Large intestine (tissue), 3 donors: ENCODE results near the gene GSAP. TPM values are rescaled to one million over a fixed set of nuclear protein-coding genes. Genes with fewer than 3 reads are reported as not detected.

Experiments
- DNase-seq, 2 donors: peaks; one replicate each; pipeline versions ENCODE4 v3.0.0 to v3.0.0-alpha.2; 2013
- H3K27ac ChIP-seq: one replicate; pipeline ENCODE4 v1.5.1; 2013; ENCODE audit warnings: low read length
- H3K27me3 ChIP-seq: 2 replicates; pipeline ENCODE4 v1.6.1; 2013; ENCODE audit warnings: low read length; ENCODE audit not compliant: control insufficient read depth, insufficient read depth
- H3K36me3 ChIP-seq: 2 replicates; pipeline ENCODE4 v1.6.1; 2013; ENCODE audit warnings: low read length; ENCODE audit not compliant: control insufficient read depth, insufficient read depth
- H3K4me1 ChIP-seq: one replicate; pipeline ENCODE4 v1.6.1; 2013; ENCODE audit warnings: low read length; ENCODE audit not compliant: control insufficient read depth, insufficient read depth
- H3K4me3 ChIP-seq: one replicate; pipeline ENCODE4 v1.5.1; 2013; ENCODE audit warnings: low read length
- H3K9me3 ChIP-seq: one replicate; pipeline ENCODE4 v1.6.1; 2013; ENCODE audit warnings: mild to moderate bottlenecking, low read depth, low read length, moderate library complexity; ENCODE audit not compliant: control insufficient read depth
- WGBS: methylation state at CpG from one replicate; pipeline ENCODE4 v1.1.5; 2013; ENCODE audit warnings: low lambda C conversion rate; ENCODE audit not compliant: insufficient coverage; 5-methylcytosine and 5-hydroxymethylcytosine counted together
- polyA plus RNA-seq: library from polyadenylated mRNA; unstranded; fragments of 120-200 nt; gene quantifications from one replicate; pipeline ENCODE4 v1.2.1, GENCODE V29; 2013

GSAP gene
- polyA plus RNA-seq, 1 donor, result 13.6 TPM

GRCh38 chr7:77367976-77368375, 48.2 kb downstream of the GSAP start:
- Histone ChIP-seq H3K9me3 (no peaks in the 10 kb centered on the region), H3K27ac (no peak overlapping the region), H3K27me3 (no peaks in the 10 kb centered on the region), H3K4me1 (no peaks in the 10 kb centered on the region), H3K36me3 (no peaks in the 10 kb centered on the region), H3K4me3 (no peak overlapping the region)
- 80% methylated on average over 1 of the region's 4 CpGs for WGBS
- no peak for DNase-seq

DNA sequence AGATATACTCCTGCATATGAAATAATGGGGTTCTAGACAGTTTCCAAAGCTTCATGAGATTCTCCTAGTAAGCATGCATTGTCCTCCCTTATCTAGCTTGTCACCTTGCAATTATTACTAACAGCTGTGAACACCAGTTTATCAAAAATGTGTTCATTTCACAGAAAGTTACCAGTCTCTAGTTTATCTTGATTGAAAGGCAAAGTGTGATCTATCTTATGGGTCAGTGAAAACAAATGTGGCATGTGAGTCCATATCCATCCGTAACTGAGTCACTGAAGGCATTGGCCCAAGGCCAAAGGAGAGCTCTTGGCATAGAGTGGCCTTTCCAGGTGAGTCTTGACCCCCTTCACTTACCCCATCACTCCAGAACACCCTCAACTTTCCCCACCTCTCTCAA, 53.2 kb downstream of the GSAP start:
- peaks cover 6% of the 10 kb centered on the region for H3K4me1 ChIP-seq
- H3K4me3 ChIP-seq, result no peak overlapping the region
- H3K9me3 ChIP-seq, result no peaks in the 10 kb centered on the region
- no peaks in the 10 kb centered on the region for H3K27me3 ChIP-seq
- WGBS, result no CpG with 5 or more reads among the region's 1 CpG
- H3K27ac ChIP-seq, result no peak overlapping the region
- no peak for DNase-seq
- H3K36me3 ChIP-seq, result no peaks in the 10 kb centered on the region

DNA sequence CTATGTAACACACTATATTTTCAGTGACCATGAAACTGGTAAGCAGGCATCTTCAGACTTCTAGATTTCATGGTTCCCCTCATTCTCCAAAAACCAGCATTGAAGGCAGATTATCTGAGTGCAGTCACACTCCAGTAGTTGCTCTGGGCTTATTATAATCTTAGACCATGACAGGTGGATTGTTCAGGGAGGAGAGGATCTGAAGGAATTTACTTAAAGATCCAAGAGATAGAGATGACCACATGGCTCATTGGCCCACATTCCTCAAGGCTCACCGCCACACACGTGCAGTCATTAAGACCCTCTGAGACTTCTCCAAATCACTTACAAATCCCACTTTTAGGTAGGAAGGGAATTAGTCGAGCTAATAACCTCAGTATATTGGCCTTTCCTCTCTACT, 55.2 kb downstream of the GSAP start:
- Histone ChIP-seq H3K4me3 (no peak overlapping the region), H3K27me3 (no peaks in the 10 kb centered on the region), H3K9me3 (no peaks in the 10 kb centered on the region), H3K36me3 (no peaks in the 10 kb centered on the region), H3K4me1 (peaks cover 6% of the 10 kb centered on the region), H3K27ac (no peak overlapping the region)
- DNase-seq, result no peak
- WGBS, result no CpG with 5 or more reads among the region's 3 CpGs

GRCh38 chr7:77360104-77360503, 56.0 kb downstream of the GSAP start:
- no peak overlapping the region for H3K4me3 ChIP-seq
- no peaks in the 10 kb centered on the region for H3K27me3 ChIP-seq
- no CpG with 5 or more reads among the region's 1 CpG for WGBS
- no peaks in the 10 kb centered on the region for H3K9me3 ChIP-seq
- peaks cover 6% of the 10 kb centered on the region for H3K4me1 ChIP-seq
- no peaks in the 10 kb centered on the region for H3K36me3 ChIP-seq
- peak; percentile 20 to 68 for DNase-seq
- no peak overlapping the region for H3K27ac ChIP-seq

GRCh38 chr7:77359599-77359998, 56.5 kb downstream of the GSAP start:
- no CpG with 5 or more reads among the region's 1 CpG for WGBS
- no peaks in the 10 kb centered on the region for H3K36me3 ChIP-seq
- H3K9me3 ChIP-seq, result no peaks in the 10 kb centered on the region
- peaks cover 6% of the 10 kb centered on the region for H3K4me1 ChIP-seq
- no peak overlapping the region for H3K4me3 ChIP-seq
- no peaks in the 10 kb centered on the region for H3K27me3 ChIP-seq
- H3K27ac ChIP-seq, result no peak overlapping the region
- no peak for DNase-seq

DNA sequence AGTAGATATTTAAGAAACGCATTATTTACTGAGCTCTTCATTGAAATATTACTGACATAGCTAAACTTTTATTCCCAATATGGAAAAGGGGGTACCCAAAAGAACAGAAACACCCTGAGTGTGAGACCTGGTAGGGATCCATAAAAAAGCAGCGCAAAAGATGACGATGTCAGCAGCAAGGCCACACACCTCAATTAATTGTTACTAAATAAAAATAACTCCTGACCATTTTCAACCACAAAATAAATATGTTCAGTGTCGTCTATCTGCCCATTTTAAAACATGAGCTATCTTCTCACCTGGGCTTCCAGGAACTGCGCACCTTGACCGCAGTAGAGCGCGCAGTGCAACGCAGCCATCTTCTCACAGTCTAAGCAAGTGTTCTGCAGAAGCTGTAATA, 61.2 kb downstream of the GSAP start:
- Histone ChIP-seq H3K4me3 (no peak overlapping the region), H3K27me3 (no peaks in the 10 kb centered on the region), H3K4me1 (peaks cover 6% of the 10 kb centered on the region), H3K9me3 (no peaks in the 10 kb centered on the region), H3K27ac (no peak overlapping the region), H3K36me3 (peaks cover 2% of the 10 kb centered on the region)
- 83% methylated on average over 3 of the region's 9 CpGs for WGBS
- no peak for DNase-seq

DNA sequence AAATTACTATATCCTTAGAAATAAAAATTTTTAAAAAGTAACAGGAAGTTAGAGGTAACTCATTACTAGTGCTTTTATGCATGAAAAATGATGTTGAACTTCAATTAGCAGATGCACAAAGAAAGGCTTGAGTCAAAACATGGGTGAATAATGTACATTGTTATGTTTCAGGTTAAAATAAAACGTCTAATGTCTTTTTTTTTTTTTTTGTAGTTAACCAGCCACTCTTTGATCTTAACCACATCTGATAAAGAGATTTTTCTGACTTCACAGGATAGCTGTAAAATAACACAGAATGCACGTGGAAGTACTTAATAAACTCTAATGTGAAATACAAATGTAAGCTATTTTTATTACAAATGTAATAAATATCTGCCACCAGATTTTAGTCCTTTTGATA, 61.7 kb downstream of the GSAP start:
- 20% methylated on average over 1 of the region's 2 CpGs for WGBS
- peaks cover 2% of the 10 kb centered on the region for H3K4me1 ChIP-seq
- no peak for DNase-seq
- no peak overlapping the region for H3K27ac ChIP-seq
- H3K27me3 ChIP-seq, result no peaks in the 10 kb centered on the region
- no peak overlapping the region for H3K4me3 ChIP-seq
- peaks cover 2% of the 10 kb centered on the region for H3K36me3 ChIP-seq
- no peaks in the 10 kb centered on the region for H3K9me3 ChIP-seq

DNA sequence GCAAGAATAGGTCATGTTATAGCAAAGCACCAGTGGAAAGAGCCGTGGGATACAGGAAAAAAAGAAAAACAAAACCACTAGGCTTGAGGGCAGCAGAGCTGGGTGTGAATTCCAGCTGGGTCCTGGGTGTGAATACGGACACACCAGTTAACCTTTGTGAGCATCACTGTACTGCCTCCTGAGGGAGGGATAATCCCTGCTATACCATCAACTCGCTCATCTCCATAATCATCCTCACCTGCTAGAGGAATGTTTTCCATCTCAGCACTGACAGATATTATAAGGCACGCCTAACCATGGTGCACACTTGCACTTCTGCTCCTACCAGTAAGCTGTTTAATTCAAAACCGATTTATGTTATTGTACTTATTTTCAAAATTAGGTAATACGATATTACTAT, 62.2 kb downstream of the GSAP start:
- WGBS, result 0% methylated on average over 1 of the region's 6 CpGs
- no peak overlapping the region for H3K27ac ChIP-seq
- no peaks in the 10 kb centered on the region for H3K9me3 ChIP-seq
- no peak overlapping the region for H3K4me3 ChIP-seq
- DNase-seq, result no peak
- H3K36me3 ChIP-seq, result peaks cover 2% of the 10 kb centered on the region
- no peaks in the 10 kb centered on the region for H3K4me1 ChIP-seq
- H3K27me3 ChIP-seq, result no peaks in the 10 kb centered on the region

DNA sequence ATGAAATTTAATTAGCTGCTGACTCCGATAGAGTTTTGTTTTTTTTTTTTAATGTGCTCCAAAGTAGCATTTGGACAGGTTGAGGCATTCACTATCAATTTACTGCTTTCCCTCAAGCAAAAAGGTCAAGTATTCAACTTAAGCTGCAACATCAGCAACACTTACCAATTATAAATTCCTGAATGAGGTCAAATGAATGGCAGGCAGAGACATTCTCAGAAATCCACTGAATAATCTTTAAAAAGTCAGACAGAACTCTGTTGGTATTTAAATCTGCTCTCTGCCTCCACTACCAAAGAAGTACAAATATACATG, 62.8 kb downstream of the GSAP start:
- 100% methylated on average over 1 of the region's 1 CpG for WGBS
- DNase-seq, result no peak
- no peak overlapping the region for H3K27ac ChIP-seq

GRCh38 chr7:77352665-77353406, 63.3 kb downstream of the GSAP start:
- 100% methylated on average over 1 of the region's 4 CpGs for WGBS
- no peak for DNase-seq
- no peaks in the 10 kb centered on the region for H3K27me3 ChIP-seq
- H3K9me3 ChIP-seq, result no peaks in the 10 kb centered on the region
- H3K4me1 ChIP-seq, result no peaks in the 10 kb centered on the region
- H3K27ac ChIP-seq, result no peak overlapping the region
- H3K4me3 ChIP-seq, result no peak overlapping the region
- H3K36me3 ChIP-seq, result peaks cover 2% of the 10 kb centered on the region

More for the DNA sequence above, 62.8 kb downstream of the GSAP start:
- Histone ChIP-seq H3K36me3 (peaks cover 2% of the 10 kb centered on the region), H3K4me1 (no peaks in the 10 kb centered on the region), H3K27me3 (no peaks in the 10 kb centered on the region), H3K9me3 (no peaks in the 10 kb centered on the region), H3K4me3 (no peak overlapping the region)

DNA sequence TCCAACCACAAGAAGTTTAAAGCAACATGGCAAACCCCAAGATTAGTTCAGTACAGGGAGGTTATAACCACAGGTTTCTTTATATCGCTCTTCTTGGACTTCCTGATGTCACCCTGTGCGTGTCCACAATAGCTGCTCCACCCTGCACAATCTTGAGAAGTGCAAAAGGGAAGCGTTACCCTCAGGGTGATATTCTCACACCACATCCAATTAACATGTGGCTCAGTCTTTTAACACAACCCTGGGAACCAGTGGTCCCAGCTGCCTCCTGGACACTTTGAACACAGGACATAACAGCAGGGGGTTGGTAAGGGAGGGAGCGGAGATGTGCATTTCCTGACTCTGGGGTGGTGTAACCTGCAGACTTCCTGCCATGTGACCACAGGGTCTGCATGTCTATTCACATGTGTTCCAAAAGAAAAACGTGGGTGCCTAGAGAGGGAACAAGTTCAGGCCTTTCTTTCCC, 64.6 kb downstream of the GSAP start:
- Histone ChIP-seq H3K27ac (no peak overlapping the region), H3K4me1 (no peaks in the 10 kb centered on the region), H3K4me3 (no peak overlapping the region), H3K27me3 (no peaks in the 10 kb centered on the region), H3K9me3 (no peaks in the 10 kb centered on the region), H3K36me3 (peaks cover 2% of the 10 kb centered on the region)
- DNase-seq, result peak in 1 of 2 donors; percentile 22
- WGBS, result no CpG with 5 or more reads among the region's 5 CpGs
